ENCODE data around the gene AFF4.
"Not testable (repeated sequence)": the region's sequence is repeated elsewhere in the genome, so short reads cannot be mapped to it uniquely, and the experiment has no call there.

Gene AFF4

DNA sequence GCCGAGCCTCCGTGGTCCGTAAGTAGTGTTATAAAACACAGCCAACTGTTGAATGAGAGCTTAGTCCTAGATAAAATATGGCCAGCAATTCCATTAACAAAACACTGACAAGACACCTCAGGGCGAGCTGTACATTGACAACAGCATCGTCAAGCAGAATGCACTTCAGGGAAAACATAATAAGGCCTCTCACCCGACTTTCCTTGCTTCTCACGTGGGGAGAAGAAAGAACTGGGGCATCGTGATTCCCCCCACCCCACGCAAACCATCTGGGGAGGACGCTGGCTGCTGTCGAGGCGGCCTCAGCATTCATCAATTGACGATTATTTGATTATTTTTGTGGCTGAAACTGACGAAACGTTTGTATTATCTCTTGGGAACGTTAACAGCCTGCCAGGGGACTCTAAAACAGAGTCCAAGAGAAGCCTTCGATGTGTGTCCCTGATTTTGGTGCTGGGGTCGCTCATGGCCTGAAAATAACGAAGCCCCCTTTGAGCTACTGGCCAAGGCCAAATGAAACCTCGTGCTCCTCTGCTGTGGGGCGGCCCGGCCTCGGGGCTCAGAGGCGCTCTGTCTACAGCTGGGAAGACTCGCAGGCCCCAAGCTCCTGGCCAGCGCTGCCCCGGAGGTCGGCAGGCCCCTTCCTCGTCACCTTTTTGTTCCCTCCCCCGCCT lies 97.6 kb downstream of the AFF4 start:
- TF ChIP-seq POLR2AphosphoS5 (IDR thresholded peaks at IDR 0.05; ENCODE audit: low read depth, low read length) (no peak), TAF1 (IDR thresholded peaks at IDR 0.05; ENCODE audit: borderline replicate concordance, low read depth, low read length) (no peak), POLR2A (IDR thresholded peaks at IDR 0.05; ENCODE audit: low read depth, low read length) (no peak)
- FAIRE-seq (no peak), DNase-seq (ENCODE audit: insufficient read length) (no peak)

DNA sequence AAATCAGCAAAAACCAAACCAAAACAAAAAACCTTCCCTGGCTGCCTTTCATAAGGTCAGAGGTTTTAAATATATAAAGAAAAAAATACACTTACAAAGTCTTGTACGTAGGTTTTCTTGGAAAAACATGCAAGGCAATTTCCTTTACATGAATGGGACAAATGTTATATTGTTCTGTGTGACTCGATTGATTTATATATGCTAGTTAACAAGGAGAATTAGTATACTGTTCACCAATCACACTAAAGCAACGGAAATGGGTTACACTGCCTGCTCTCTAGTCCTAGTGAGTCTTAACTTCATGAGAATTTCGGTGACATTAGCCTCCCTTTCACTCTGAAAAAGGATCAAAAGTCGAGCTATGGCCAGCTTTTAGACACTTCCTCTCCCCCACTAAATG lies 102.7 kb downstream of the AFF4 start:
- FAIRE-seq: no peak
- no peak for DNase-seq (ENCODE audit: insufficient read length)
- TF ChIP-seq TAF1 (IDR thresholded peaks at IDR 0.05; ENCODE audit: borderline replicate concordance, low read depth, low read length): no peak
- no peak for TF ChIP-seq POLR2AphosphoS5 (IDR thresholded peaks at IDR 0.05; ENCODE audit: low read depth, low read length)
- TF ChIP-seq POLR2A (IDR thresholded peaks at IDR 0.05; ENCODE audit: low read depth, low read length): no peak

- TF ChIP-seq POLR2A (IDR thresholded peaks at IDR 0.05; ENCODE audit: low read depth, low read length) (no peak), TAF1 (IDR thresholded peaks at IDR 0.05; ENCODE audit: borderline replicate concordance, low read depth, low read length) (no peak), POLR2AphosphoS5 (IDR thresholded peaks at IDR 0.05; ENCODE audit: low read depth, low read length) (no peak)
- DNase-seq (ENCODE audit: insufficient read length): no peak
- FAIRE-seq: no peak
Observed at GRCh38 chr5:132859889-132860437, 103.5 kb downstream of the AFF4 start.

- FAIRE-seq: no peak
- TF ChIP-seq POLR2A (IDR thresholded peaks at IDR 0.05; ENCODE audit: low read depth, low read length) (no peak), TAF1 (IDR thresholded peaks at IDR 0.05; ENCODE audit: borderline replicate concordance, low read depth, low read length) (no peak), POLR2AphosphoS5 (IDR thresholded peaks at IDR 0.05; ENCODE audit: low read depth, low read length) (no peak)
- DNase-seq (ENCODE audit: insufficient read length): no peak
Observed at GRCh38 chr5:132856011-132856410, 107.4 kb downstream of the AFF4 start.

DNA sequence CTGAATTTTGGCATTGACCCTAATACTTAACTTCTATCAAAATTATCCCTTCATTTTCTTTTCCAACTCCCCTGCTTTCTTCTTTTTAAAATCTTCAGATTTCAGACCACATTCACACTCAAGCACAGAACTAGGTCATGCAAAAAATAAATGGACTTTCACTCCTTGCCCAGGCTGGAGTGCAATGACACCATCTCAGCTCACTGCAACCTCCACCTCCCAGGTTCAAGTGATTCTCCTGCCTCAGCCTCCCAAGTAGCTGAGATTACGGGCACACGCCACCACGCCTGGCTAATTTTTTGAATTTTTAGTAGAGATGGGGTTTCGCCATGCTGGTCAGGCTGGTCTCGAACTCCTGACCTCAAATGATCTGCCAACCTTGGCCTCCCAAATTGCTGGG lies 108.4 kb downstream of the AFF4 start:
- FAIRE-seq; DNase-seq (ENCODE audit: insufficient read length): not testable (repeated sequence)

DNA sequence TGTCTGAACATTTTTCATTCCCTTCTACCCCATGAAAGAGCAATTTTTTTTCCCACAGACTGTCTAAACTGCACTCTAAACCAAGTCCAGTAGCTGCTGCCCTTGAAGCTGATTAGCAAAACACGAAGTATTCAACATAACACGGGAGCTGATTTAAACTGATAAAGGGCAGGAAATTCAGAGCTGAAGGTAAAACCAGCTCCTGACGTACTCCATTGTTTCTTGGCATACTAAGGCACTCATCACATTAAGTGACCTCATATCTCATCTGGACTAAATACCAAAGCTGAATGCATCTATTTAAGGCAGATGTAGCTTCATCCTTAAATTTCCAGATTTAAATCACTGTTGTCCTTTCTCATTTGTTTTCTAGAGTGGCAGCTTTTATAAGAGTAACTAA lies 109.1 kb downstream of the AFF4 start:
- no peak for FAIRE-seq
- no peak for DNase-seq (ENCODE audit: insufficient read length)
- no peak for TF ChIP-seq POLR2AphosphoS5 (IDR thresholded peaks at IDR 0.05; ENCODE audit: low read depth, low read length)
- no peak for TF ChIP-seq POLR2A (IDR thresholded peaks at IDR 0.05; ENCODE audit: low read depth, low read length)
- no peak for TF ChIP-seq TAF1 (IDR thresholded peaks at IDR 0.05; ENCODE audit: borderline replicate concordance, low read depth, low read length)

DNA sequence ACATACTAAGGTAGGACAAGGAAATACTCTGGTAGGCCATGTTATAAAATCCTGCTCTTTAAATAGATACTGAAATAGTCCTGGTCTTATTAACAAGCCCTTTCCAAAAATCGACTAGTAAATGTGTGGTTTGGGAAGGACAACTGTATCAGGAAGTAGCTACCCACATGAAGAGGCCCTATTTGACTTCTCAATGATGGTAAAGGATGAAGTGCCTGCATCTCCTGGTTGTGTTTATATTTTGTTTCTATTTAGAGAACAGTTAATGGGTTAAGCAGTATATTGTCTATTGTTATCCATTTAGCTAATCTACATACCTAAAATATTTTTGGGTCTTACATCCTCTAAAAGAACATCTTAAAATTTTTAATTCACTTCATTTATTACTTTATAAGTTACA lies 109.6 kb downstream of the AFF4 start:
- DNase-seq (ENCODE audit: insufficient read length) (no peak), FAIRE-seq (no peak)
- no peak for TF ChIP-seq POLR2A (IDR thresholded peaks at IDR 0.05; ENCODE audit: low read depth, low read length)
- no peak for TF ChIP-seq TAF1 (IDR thresholded peaks at IDR 0.05; ENCODE audit: borderline replicate concordance, low read depth, low read length)
- TF ChIP-seq POLR2AphosphoS5 (IDR thresholded peaks at IDR 0.05; ENCODE audit: low read depth, low read length): no peak

- FAIRE-seq (no peak), DNase-seq (ENCODE audit: insufficient read length) (no peak)
- no peak for TF ChIP-seq TAF1 (IDR thresholded peaks at IDR 0.05; ENCODE audit: borderline replicate concordance, low read depth, low read length)
- TF ChIP-seq POLR2AphosphoS5 (IDR thresholded peaks at IDR 0.05; ENCODE audit: low read depth, low read length): no peak
- no peak for TF ChIP-seq POLR2A (IDR thresholded peaks at IDR 0.05; ENCODE audit: low read depth, low read length)
Observed at GRCh38 chr5:132853323-132853722, 110.1 kb downstream of the AFF4 start.

DNA sequence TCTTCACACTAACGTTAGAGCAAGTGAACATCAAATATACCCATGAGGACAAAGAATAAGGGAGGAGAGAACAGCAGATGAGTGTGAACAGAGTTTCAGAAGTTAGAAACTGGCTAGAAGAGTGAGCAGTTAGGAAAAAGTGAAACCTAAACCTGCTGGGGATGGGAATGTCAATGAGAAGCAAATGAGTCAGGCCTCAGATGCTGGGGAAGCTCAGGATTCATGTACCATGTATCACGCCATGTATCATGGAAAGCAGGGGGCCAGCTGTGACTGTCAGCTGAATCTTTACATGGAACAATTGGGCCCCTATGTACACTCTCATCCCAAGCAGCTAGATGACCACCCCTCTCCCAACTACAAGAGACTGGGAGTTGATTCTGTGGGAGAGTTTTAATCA lies 113.4 kb downstream of the AFF4 start:
- no peak for FAIRE-seq
- TF ChIP-seq POLR2AphosphoS5 (IDR thresholded peaks at IDR 0.05; ENCODE audit: low read depth, low read length): no peak
- TF ChIP-seq POLR2A (IDR thresholded peaks at IDR 0.05; ENCODE audit: low read depth, low read length): no peak
- DNase-seq (ENCODE audit: insufficient read length): no peak

DNA sequence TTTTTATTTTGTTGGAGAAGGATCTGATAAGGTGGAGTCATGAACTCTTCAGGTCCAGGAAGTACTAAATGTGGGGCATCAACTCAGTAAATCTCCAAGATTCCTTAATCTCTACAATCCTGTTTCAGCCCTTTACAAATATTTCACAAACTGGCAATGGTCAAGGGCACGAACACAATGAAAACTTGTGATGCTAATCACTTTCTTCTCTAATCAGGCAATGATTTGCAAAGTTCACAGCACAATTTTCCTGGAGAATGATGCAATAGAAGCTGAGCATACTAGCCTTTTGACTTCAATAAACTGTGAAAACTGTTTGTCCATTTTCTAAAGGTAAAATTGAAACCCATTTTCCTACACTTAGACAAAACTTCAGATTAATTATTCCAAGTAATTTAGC lies 114.1 kb downstream of the AFF4 start:
- no peak for FAIRE-seq
- no peak for DNase-seq (ENCODE audit: insufficient read length)

DNA sequence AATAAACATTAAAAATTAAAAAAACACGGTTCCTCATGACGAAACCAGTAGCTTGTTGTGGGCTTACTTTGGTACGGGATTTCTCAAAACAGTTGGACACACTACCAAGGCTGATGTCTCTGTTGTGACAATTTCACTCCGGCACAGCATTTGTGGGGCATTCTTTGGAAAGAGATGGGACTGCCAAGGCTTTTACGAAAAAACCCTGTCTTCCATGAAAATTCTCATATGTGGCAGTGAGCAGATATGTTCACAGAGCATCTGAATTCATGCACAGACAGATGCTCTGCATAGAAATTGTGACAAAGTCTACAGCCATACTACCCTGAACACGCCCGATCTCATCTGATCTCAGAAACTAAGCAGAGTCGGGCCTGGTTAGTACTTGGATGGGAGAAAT lies 115.2 kb downstream of the AFF4 start:
- TF ChIP-seq TAF1 (IDR thresholded peaks at IDR 0.05; ENCODE audit: borderline replicate concordance, low read depth, low read length): no peak
- TF ChIP-seq POLR2A (IDR thresholded peaks at IDR 0.05; ENCODE audit: low read depth, low read length): no peak
- no peak for TF ChIP-seq POLR2AphosphoS5 (IDR thresholded peaks at IDR 0.05; ENCODE audit: low read depth, low read length)
- FAIRE-seq: no peak

More for the DNA sequence above, 114.1 kb downstream of the AFF4 start:
- no peak for TF ChIP-seq TAF1 (IDR thresholded peaks at IDR 0.05; ENCODE audit: borderline replicate concordance, low read depth, low read length)
- no peak for TF ChIP-seq POLR2AphosphoS5 (IDR thresholded peaks at IDR 0.05; ENCODE audit: low read depth, low read length)
- TF ChIP-seq POLR2A (IDR thresholded peaks at IDR 0.05; ENCODE audit: low read depth, low read length): no peak

DNA sequence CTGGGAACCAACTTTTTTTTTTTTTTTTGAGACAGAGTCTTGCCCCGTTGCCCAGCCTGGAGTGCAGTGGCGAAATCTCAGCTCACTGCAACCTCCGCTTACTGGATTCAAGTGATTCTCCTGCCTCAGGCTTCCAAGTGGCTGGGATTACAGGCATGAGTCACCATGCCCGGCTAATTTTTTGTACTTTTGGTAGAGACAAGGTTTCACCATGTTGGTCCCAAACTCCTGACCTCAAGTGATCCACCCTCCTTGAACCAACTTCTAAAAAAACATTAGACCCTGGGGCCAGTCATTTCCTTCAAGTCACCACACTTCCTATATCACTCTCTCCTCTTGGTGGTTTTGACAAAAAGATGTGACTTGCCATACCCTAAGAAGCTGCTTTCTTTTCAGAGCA lies 122.1 kb downstream of the AFF4 start:
- FAIRE-seq (no peak), DNase-seq (ENCODE audit: insufficient read length) (no peak)
- TF ChIP-seq TAF1 (IDR thresholded peaks at IDR 0.05; ENCODE audit: borderline replicate concordance, low read depth, low read length) (no peak), POLR2A (IDR thresholded peaks at IDR 0.05; ENCODE audit: low read depth, low read length) (no peak), POLR2AphosphoS5 (IDR thresholded peaks at IDR 0.05; ENCODE audit: low read depth, low read length) (no peak)

More for the DNA sequence above, 115.2 kb downstream of the AFF4 start:
- no peak for DNase-seq (ENCODE audit: insufficient read length)

All from GM12892 (cell line).